ENCODE data around the gene MAN1B1. TPM values are rescaled to one million over a fixed set of nuclear protein-coding genes. Genes with fewer than 3 reads are reported as not detected.

MAN1B1 gene
- total RNA-seq = 44.8 TPM

DNA sequence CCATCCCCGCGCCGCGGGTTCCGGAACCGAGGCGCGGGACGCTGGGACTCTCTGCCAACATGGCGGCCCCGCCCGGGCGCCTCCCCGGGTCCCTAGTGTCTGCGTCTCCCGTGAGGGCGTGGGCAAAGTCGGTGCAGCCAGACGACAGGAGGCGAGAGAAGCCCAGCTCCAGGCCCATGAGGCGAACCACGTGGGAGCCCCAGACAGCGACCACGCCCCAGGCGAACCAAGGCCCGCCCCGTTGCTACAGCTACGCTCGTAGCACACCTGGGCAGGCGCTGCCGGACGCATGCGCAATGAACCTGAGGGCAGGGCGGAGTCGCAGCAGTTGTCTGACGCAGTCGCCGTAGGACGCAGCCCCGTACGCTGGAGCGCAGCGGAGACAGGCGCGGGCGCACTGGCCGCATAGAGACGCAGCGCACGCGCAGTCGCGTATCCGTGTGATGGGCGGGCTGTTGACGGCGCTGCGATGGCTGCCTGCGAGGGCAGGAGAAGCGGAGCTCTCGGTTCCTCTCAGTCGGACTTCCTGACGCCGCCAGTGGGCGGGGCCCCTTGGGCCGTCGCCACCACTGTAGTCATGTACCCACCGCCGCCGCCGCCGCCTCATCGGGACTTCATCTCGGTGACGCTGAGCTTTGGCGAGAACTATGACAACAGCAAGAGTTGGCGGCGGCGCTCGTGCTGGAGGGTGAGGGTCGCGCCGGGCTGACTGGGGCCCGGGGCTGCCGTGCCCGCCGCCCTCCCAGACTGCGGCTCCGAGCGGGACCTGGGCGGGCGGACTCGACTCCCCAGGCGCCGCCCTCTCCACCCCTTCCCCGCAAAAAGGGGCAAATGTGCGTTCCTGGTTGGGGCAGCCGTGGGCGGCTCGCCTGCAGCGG, at the start of gene MAN1B1:
Gene MAN1B1, plus strand, starts transcription at position 455 of the 878 bp plus-strand sequence. Its CDS starts 15 bp downstream, at position 470.

DNA sequence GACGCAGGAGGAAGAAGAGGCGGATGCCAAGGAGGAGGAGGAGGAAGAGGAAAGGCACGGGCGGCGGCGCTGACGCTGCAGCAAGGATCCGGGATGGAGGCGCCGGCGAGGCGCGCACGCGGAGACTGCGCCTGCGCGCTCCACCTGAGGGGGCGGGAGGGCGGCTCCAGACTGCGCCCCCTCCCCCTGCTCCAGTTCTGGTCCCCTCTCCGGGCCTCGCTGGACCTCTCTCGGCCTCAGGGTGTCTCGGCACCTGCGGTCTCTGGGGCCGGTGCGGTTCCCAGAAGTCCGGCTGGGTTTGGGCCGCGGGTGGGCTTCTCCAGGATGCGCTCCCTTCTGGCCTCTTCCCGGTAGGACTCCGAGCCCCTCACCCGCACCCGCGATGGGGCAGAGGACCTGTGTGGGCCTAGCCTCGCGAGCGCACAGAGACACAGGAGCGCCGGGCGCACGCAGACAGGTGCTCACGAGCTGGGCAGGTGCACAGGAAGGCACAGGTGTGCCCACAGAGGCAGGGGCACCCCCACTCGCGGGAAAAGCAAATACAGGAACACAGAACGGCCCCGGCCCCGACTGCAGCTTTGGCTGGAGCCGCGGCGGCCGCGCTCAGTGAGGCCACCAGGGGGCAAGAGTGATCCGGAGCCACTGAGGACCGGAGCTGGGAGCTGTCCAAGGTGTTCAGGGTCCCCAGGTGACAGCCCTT, 40.5 kb upstream of the MAN1B1 start, which contains the start of gene NPDC1:
Gene NPDC1, minus strand, starts transcription at position 90 of the 700 bp plus-strand sequence. CDS start 188 bp downstream, outside the sequence.

DNA sequence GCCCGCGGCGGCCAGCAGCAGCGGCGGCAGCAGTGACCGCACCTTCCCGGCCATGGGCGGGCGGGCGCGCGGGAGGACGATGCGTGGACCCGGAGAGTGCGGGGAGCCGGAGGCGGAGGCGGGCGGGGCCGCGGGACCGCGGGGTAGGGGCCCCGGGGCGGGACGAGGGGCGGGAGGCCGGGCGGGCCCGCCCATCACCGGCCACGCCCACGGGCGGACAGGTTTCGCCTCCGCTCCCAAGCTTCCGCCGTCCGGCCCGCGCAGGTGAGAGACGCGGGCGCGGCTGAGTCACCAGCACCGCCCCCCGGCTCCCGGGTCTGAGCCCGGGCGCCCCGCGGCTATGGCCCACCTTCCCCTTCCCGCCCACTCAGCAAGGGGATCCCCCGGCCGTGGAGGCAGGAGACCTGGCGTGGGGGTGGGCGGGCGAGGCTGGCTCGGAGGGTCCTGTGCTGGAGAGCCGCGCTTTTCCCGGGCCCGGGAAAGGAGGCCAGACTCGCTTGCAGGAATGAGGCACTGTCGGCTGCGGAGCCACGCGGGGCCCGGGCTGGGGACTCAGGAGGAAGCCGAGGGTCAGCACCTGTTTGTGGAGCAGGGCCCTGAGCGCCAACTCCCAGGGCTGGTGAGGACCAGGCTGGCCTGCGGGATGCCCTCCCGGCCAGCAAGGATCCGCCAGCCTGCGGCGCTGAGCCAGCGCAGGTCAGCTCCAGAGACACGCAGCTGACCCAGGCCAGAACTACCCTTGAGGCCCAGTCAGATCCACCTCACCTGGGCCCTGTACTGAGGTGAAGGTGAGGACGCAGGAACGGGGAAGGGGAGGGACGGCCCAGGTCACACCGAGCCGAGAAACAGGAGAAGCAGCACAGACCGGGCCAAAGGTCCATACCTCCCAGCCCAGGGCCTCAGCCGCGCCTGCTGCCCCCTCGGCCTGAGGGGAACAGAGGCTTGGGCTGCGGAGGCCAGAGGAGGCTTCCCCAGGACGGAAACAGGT, 32.5 kb upstream of the MAN1B1 start, which contains the start of gene ENTPD2:
Gene ENTPD2, minus strand, starts transcription at position 118 of the 988 bp plus-strand sequence. Its CDS starts 64 bp downstream, at position 54.

DNA sequence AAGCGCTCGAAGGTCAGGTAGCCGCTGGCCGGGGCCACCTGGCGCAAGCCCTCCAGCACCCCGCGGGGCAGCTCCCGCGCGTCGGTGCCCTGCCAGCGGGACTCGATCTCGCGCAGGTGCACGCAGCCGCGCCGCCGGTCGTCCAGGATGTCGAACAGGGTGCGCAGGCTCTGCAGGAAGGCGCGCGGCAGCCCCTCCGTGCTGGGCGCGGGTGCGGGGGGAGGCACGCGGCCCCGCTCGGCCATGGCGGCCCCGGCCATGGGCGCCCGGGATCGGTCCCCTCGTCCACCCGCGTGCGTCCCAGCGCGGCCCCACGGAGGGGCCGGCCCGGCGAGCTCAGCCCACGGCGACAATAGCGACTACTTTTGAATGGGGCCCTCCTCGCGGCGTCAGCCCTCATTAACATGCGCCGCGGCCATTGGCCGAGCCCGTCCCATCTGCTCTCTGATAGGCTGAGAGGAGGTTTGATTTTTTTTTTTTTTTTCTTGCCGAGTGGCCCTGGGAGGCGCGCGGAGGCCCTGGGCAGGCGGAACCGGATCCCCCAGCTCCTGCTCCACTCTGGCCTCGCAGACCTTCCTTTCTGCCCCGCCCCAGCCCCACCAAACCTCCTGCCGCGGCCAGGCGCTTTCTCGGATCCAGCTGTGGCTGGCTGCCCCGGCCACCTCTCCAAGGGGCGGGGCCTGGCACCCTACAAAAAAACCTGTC, 16.4 kb upstream of the MAN1B1 start, which contains the start of gene SAPCD2:
Gene SAPCD2, minus strand, starts transcription at position 357 of the 705 bp plus-strand sequence. Its CDS starts 97 bp downstream, at position 260.

DNA sequence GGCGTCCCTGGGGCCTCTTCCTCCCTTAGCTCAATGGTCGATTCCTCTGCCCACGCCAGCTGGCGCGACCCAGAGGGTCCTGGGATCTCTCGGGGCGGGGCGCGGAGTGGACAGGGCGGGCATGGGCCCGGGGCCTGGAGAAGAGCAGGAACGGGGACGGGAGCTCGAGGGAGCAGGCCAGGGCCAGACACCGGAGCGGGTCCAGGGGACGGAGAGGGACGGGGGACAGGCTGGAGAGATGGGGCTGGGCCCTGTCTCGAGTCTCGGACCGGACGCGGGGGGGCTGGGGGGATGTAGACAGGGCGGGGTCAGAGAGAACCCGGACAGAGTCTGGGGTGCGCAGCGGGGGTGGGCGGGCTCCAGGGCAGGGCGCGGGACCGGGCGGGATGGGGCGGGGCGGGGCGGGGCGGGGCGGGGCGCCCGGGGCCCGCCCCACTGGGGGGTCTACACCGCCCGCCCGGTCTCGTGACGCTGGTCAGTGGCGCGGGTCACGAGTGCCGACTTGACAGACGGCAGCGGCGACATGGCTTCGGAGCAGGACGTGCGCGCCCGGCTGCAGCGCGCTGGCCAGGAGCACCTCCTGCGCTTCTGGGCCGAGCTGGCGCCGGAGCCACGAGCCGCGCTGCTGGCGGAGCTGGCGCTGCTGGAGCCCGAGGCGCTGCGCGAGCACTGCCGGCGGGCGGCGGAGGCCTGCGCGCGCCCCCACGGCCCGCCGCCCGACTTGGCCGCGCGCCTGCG, 9.6 kb upstream of the MAN1B1 start, which contains the start of gene UAP1L1:
Gene UAP1L1, plus strand, starts transcription at position 508 of the 738 bp plus-strand sequence. Its CDS starts 16 bp downstream, at position 524.

DNA sequence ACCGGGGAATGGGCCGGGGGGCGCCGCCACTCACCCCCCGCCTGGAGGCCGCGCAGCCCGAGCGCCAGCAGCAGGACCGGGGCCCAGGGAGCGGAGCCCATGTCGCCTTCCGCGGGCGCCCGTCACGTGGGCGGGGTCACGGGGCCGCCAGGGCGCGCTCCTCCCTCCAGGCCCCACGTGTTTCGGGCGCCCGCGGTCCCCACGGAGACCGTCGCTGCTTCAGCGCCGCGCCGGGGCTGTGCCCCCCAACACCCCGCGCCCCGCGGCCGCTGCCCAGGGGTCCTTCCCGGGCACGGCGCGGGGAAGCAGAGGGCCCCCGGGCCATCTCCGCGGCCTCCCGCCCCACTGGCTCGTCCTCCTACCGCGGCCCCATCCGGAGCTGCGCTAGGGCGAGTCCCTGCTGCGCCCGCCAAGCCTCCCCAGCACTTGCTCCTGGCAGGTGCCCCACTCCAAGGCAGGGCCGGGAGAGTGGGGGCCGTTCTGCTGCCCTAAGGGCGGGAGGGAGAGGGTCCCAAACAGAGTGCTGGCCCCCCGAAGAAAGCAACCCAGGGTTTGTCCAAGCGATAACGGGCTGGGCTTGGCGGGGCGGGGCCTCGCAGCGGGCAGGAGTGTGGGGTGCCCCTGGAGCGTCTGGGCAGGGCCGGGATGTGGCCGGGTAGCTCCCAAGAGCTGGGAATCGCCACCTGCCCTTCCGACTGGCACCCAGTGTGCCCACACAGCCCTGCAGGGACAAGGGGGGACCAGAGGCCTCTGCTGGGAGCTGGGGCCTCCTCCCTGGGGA, 28.0 kb downstream of the MAN1B1 start, which contains the start of gene DPP7:
Gene DPP7, minus strand, starts transcription at position 121 of the 781 bp plus-strand sequence. Its CDS starts 20 bp downstream, at position 101.

DNA sequence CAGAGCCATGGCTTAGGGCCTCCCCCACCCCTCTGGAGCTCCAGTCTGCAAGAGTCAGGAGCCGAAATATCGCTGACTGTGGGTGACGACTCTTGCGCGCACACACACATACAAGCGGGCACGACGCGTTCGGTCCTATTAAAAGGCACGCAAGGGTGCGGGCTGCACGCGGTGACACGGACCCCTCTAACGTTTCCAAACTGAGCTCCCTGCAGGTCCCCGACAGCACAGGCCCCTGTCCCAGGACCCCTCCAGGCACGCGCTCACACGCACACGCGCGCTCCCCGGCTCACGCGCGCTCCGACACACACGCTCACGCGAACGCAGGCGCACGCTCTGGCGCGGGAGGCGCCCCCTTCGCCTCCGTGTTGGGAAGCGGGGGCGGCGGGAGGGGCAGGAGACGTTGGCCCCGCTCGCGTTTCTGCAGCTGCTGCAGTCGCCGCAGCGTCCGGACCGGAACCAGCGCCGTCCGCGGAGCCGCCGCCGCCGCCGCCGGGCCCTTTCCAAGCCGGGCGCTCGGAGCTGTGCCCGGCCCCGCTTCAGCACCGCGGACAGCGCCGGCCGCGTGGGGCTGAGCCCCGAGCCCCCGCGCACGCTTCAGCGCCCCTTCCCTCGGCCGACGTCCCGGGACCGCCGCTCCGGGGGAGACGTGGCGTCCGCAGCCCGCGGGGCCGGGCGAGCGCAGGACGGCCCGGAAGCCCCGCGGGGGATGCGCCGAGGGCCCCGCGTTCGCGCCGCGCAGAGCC, 52.1 kb downstream of the MAN1B1 start, which contains the start of gene GRIN1:
Gene GRIN1, plus strand, starts transcription at position 433 of the 746 bp plus-strand sequence. CDS start 333 bp downstream, outside the sequence.

Small RNAs within 50 kb of the gene (small RNA-seq; reads per million reads assigned to genes)
- gene RF00153 = 0.08 reads per million

Other genes with a start within 250 kb of the MAN1B1 start
- 2.8 TPM for gene AJM1, start 244.5 kb upstream of the MAN1B1 start, total RNA-seq
- 99.7 TPM for gene PHPT1, start 237.6 kb upstream of the MAN1B1 start, total RNA-seq
- gene MAMDC4, start 234.6 kb upstream of the MAN1B1 start, total RNA-seq = 2.8 TPM
- gene EDF1, start 220.7 kb upstream of the MAN1B1 start, total RNA-seq = 124 TPM
- gene TRAF2, start 200.5 kb upstream of the MAN1B1 start, total RNA-seq = 10.1 TPM
- 63.9 TPM for gene FBXW5, start 142.2 kb upstream of the MAN1B1 start, total RNA-seq
- not detected for gene C8G, start 141.7 kb upstream of the MAN1B1 start, total RNA-seq
- gene LCN12, start 134.7 kb upstream of the MAN1B1 start, total RNA-seq = 0.46 TPM
- 93.2 TPM for gene PTGDS, start 109.5 kb upstream of the MAN1B1 start, total RNA-seq
- gene LCNL1, start 104.0 kb upstream of the MAN1B1 start, total RNA-seq = 1.2 TPM
- gene PAXX, start 94.6 kb upstream of the MAN1B1 start, total RNA-seq = 14.1 TPM
- not detected for gene CLIC3, start 90.4 kb upstream of the MAN1B1 start, total RNA-seq
- 36.4 TPM for gene ABCA2, start 58.7 kb upstream of the MAN1B1 start, total RNA-seq
- gene FUT7, start 54.9 kb upstream of the MAN1B1 start, total RNA-seq = not detected
- 23.1 TPM for gene NPDC1, start 40.8 kb upstream of the MAN1B1 start, total RNA-seq
- 3.2 TPM for gene ENTPD2, start 32.9 kb upstream of the MAN1B1 start, total RNA-seq
- 4.2 TPM for gene SAPCD2, start 16.4 kb upstream of the MAN1B1 start, total RNA-seq
- gene UAP1L1, start 9.5 kb upstream of the MAN1B1 start, total RNA-seq = 0.69 TPM
- gene DPP7, start 27.7 kb downstream of the MAN1B1 start, total RNA-seq = 38.8 TPM
- 69.0 TPM for gene GRIN1, start 52.2 kb downstream of the MAN1B1 start, total RNA-seq
- not detected for gene LRRC26, start 83.1 kb downstream of the MAN1B1 start, total RNA-seq
- gene TMEM210, start 85.1 kb downstream of the MAN1B1 start, total RNA-seq = not detected
- gene ANAPC2, start 101.6 kb downstream of the MAN1B1 start, total RNA-seq = 24.0 TPM
- gene SSNA1, start 101.7 kb downstream of the MAN1B1 start, total RNA-seq = 27.5 TPM
- gene TPRN, start 113.8 kb downstream of the MAN1B1 start, total RNA-seq = 7.8 TPM
- gene TMEM203, start 118.7 kb downstream of the MAN1B1 start, total RNA-seq = 38.8 TPM
- 3.9 TPM for gene NDOR1, start 118.7 kb downstream of the MAN1B1 start, total RNA-seq
- gene RNF208, start 135.3 kb downstream of the MAN1B1 start, total RNA-seq = 1.8 TPM
- 0.92 TPM for gene CYSRT1, start 138.2 kb downstream of the MAN1B1 start, total RNA-seq
- gene RNF224, start 140.5 kb downstream of the MAN1B1 start, total RNA-seq = not detected
- gene SLC34A3, start 143.9 kb downstream of the MAN1B1 start, total RNA-seq = not detected
- 213 TPM for gene TUBB4B, start 154.3 kb downstream of the MAN1B1 start, total RNA-seq
- gene STPG3, start 164.3 kb downstream of the MAN1B1 start, total RNA-seq = not detected
- 38.8 TPM for gene NELFB, start 168.3 kb downstream of the MAN1B1 start, total RNA-seq
- 0.92 TPM for gene TOR4A, start 190.7 kb downstream of the MAN1B1 start, total RNA-seq
- gene NRARP, start 215.3 kb downstream of the MAN1B1 start, total RNA-seq = 5.8 TPM

Data from diencephalon (tissue), 1 donor.